Measurements from ENCODE around the gene CRNKL1.
A peak's percentile ranks its signal among the peaks of the same experiment; 100 is the strongest.
"Not testable (repeated sequence)": the region's sequence is repeated elsewhere in the genome, so short reads cannot be mapped to it uniquely, and the experiment has no call there.

Gene CRNKL1

DNA sequence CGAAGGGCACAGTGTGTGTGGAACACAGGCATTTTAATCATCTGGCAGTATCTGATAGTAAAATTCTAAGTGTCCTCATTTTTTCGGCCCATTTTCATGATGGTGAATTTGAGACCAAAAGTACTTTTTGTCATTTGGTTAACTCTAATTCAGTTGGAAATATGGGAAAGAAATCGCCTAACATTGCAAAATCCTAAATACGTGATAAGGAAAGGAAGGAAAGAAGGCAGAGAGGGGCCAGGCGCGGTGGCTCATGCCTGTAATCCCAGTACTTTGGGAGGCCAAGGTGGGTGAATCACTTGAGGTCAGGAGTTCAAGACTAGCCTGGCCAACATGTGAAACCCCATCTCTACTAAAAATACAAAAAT lies 48.3 kb downstream of the CRNKL1 start:
- not testable (repeated sequence) for DNase-seq

DNA sequence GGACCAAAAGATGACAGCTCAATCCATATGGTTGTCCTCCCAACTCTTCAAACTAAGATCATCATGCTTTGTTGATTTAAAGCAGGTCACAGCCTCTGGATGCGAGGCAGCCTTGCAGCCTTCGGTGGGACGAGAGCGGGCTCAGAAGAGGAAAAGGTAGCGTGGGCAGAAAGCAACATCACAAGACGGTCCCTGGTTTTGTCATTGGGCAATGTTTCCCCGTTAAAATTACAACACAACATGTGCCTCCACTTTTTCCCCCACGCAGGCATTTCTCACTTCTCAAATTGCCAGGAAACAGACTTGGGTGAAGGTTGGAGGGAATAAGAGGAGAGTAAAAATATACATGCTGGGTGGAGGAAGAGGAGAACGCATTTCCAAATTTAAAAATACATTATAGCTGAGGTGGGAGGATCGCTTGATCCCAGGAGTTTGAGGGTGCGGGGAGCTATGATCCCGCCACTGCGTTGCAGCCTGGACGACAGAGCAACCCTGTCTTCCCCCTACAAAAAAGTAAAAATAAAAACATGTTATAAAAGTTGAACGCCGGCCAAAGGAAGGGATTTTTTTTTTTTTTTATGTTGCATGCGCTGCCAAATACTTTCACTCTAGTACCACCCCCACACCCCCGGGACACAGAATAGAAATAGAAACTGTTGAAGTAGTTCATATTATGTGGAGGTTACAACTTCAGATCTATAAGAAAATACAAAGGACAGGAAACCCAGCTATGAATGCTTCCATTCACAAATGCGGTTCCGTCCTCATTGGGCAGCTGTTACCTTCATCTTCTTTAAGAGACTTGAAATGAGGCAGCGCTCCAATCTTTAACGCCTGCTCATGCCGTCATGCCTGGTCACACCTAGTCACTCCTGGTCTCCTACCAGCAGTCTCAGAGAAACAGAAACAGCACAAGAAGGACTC lies 49.0 kb downstream of the CRNKL1 start:
- DNase-seq: no peak

DNA sequence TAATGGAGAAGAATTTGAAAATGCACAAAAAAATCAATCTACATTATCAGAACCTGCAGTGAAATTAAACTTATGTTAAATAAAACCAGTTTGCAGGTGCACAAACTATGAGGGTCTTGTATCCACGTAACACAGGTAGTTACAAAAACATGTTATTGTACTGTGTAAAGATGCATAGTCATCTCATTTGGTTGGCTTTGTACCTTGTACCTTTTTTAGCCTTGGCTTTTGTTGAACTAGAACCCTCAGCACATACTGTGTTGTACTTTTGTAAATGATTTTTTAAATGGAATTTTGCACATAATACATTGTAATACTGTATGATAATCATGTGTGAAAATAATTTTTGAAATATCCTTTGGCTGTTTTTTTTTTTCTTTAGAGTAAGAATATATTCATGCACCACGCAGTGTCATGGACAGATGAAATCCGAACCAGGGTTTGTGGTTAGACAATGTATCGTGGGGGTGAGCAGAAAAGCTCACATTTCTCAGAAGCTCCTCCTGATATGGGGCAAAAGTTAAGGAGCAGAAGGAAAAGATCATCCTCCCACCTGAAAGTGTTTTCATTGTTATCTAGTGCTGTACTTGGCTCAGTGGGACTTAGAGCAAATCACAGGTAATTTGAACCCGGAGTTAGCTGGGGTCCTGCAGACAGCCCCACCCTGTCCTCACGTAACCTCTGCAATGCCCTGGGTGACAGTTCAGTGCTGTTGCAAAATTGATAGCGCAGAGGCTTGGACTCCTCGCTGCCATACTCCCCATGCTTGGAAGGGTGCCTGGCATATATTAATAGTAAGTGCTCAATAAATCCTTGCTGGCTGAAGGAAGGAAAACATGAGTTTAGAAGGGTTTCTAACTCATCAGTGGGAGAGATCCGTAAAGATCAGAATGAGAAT lies 49.9 kb downstream of the CRNKL1 start:
- DNase-seq: no peak

DNA sequence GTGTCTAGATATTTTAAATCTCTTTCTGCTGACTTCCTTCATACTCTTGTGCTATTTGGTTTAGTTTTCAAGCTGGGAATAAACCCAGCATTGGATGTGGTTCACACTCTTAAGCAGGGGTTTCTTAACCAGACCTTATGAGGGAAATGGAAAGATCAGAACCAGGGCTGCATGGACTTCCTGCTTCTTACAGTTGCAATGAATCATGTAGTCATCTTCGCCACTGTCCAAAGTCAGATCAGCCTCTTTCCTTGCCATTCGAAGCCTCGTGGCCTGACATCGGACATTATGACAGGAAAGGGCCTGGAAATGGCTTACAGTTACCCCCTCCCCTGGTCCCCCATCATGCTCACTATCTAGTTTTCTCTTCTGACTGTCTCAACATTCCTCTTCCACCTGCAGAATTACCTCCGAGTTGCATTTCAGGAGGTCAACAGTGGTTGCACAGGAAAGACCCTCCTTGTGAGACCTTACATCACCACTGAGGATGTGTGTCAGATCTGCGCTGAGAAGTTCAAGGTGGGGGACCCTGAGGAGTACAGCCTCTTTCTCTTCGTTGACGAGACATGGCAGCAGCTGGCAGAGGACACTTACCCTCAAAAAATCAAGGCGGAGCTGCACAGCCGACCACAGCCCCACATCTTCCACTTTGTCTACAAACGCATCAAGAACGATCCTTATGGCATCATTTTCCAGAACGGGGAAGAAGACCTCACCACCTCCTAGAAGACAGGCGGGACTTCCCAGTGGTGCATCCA lies 51.9 kb downstream of the CRNKL1 start:
- DNase-seq: no peak

DNA sequence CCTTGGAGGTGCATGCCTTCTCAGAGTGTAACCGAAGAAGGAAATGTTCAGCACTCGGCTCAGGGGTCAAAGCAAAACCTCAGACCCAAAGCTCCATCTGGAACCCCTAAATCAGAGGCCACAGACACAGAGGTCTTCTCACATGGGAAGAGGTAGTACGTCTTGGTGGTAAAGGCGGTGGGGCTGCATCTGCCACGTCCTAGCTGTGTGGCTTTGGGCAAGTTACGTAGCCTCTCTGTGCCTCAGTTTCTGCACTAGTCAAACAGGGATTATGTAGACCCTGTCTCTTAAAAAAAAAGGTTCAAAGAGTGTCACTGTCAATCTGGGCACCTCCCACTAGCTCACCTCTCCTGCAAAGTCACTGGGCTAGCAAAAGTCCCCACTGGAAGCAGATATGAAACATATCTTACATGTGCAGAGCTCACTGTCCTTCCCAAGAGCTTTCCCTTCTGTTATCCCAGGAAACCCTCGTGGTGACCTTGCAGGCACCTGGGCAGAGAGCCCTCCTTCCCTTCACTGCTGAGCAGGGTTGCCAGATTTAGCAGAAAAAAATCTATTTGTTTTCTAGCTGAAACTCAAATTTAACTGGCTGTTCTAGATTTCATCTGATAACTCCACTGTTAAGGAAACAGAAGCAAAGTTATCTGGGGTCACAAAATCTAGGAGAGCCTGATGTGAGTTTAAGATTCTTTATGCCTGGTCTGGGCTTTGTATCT lies 53.1 kb downstream of the CRNKL1 start:
- DNase-seq: no peak

DNA sequence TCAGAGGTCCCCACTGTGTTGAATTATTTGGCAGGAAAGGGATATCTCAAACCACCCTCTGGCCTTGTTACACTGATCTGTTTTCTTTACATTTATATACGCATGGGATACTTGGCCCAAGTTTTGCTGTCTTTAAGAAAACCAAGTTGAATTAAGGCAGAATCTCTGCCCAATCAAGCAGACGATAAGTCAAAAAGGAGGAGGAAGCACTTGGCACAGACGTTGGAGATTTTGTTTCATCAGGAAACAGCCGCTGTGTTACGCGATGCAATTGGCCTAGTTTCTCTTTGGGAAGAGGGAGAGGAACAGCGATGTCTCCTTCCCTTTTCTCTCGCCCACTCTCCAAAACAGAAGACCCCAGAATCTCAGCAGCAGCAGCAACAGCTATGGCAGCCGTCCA lies 55.3 kb downstream of the CRNKL1 start:
- no peak for DNase-seq

DNA sequence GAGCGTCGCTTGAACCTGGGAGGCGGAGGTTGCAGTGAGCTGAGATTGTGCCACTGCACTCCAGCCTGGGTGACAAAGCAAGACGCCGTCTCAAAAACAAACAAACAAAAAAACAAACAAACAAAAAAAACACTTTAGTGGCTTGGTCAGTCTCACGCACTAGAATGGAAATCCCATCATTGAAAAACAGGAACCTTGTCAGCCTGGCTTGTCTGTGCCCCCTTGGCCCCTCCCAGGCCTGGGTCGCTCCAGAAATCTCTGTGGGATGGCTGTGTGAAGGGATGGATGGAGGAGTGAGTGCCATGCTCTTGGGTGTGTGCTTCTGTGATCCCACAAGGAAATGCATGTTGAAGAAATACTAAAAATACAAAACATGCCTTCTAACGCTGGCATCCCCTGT lies 56.0 kb downstream of the CRNKL1 start:
- no peak for DNase-seq

DNA sequence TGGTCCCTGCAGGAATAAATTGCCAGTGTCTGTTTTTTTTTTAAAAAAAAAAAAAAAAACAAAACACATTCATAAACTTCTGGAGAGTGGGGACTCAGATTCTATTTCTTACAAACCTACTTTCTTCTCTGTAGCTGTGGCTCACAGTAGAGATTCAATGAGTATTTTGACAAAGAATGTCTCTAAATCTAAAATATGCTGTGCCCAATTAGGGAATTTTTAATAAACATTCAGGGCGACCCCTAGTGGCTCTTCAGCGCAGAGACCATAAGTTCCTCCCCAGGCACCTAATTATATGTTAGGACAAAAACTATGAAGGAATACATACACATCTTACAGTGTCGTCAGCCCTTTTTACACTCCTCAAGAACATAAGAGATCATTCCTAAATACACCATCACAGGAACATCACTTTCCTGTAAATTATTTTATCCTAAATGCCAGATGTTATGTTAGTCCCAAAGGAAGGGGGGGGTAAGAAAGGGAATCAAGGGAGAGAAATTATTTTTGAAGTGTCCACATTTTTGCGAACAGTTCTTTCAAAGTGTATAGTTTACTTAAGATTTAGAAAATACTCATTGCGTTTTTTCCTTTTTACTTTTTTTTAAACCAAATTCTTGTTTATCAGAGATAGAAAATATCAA lies 56.9 kb downstream of the CRNKL1 start:
- peak in 1 of 2 experiments; percentile 65 for DNase-seq

DNA sequence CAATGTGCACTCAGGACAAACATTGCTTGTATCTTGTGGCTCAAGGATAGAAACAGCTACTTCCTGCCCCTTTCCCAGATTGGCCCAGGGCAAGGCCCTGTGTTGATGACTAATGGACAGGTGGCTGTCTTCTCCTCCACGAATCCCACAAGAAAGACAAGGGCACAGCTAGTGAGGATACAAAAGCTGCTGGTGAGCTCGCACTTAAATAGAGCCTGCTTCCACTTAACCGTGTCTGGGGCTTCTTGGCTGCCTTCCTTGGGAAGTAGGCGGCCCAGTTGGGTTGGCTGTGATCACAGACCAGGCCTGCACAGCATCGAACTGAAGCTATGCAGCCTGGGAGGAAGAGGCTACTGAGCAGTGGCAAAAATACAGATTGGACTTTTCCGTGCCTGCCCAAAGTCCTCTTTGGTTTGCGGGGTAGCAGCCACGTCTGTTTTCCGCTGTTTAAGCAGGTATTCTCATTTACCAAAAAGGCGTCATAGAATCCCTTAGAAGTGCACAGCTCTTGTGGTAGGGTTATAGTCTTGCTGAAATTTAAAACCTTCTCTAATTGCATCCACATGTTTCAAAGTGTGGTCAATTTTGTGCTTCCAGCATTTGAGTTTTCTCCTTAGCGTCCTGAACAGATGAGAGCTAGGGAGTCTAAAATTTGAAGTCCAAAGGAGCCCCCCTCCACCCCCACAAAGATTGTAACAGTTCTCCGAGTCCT lies 58.2 kb downstream of the CRNKL1 start:
- DNase-seq: no peak

DNA sequence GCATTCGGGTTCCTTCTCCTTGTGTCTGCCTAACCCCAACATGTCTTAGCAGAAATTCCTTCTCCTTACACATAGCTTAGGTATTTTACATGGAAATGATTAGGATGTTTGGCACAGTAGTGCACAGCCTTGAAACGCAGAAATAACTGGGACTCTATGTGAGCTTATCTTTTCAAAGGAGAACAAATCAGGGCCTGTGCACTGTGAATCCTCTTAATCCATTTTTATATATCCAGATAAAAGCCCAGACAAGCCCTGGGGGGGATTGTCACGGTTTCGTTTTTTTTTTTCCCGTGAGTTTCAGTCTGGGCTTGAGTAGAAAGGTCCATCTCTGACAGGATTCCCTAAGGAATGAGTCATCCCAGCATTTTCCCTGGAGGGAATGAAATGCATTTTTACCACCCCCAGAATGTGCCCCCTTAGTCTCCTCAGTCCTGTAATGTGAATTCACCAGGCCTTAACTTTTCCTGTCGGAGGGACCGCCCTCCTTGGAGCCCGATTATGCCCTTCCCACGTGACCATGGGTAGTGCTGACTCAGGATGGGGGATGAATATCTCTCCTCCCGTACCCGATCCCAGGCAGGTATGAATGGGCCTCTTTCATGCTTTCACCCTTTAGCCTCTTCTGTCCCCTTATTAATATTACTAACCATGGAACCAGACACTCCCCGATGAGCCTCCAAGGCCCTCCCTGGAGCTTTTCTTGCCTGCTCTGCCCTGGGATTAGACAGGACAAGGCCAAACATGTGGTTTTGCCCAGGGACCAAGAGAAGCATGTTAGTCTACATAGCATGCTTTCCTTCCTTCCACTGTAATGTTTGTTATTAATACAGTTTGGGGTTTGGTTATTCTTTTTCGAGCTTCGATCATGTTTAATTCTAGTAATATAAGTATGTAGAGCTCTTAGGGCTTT lies 59.0 kb downstream of the CRNKL1 start:
- no peak for DNase-seq

DNA sequence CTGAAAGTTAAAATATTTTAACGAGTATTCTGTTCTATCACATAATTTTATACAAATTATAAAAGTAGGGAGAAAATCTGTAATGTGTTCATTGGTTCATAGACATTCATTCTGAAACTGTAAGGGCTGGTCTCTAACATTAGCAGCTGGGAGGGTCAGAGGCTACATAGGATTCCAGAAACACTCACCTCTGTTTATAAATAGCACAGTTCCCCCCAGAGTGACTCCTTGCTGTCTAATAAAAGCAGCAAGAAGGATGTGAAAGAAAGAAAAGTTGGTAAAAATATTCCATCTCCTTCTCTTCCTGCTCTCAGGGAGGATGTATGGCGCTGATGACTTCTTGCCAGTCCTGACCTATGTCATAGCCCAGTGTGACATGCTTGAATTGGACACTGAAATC lies 60.4 kb downstream of the CRNKL1 start:
- no peak for DNase-seq

DNA sequence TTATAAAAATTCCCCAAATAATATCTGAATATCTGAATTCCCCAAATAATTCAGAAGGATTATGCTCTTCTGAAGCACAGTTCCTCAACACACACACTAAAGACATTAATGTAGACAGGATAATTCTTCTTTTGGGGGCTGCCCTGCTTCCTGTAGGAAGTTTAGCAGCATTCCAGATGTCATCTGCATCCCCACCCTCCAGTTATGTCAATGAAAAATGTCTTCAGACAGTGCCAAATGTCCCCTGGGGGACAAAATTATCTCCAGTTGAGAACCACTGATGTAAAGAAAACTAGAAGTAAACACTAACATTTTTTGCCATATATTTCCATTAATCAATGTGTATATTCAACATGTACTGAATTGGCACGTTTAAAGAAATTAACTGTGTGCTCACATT lies 61.0 kb downstream of the CRNKL1 start:
- no peak for DNase-seq

DNA sequence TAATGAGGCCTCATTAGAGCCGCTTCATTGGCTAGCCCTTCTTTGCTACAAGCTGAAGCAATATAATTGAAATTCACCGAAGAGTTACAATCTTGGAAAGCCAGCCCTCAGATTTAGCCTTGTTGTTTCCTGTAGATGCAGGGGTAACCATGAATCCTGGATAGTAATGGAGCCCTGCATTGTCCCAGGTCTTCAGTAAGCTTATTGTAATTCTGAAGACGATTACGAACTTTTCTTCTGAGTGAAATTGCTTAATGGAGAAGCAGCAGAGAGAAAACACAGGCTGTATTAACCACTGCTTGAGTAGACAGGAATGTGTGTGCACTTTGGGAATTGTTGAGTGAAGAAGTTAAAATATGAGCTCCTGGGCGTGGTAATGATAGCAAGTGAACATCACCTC lies 61.4 kb downstream of the CRNKL1 start:
- no peak for DNase-seq

DNA sequence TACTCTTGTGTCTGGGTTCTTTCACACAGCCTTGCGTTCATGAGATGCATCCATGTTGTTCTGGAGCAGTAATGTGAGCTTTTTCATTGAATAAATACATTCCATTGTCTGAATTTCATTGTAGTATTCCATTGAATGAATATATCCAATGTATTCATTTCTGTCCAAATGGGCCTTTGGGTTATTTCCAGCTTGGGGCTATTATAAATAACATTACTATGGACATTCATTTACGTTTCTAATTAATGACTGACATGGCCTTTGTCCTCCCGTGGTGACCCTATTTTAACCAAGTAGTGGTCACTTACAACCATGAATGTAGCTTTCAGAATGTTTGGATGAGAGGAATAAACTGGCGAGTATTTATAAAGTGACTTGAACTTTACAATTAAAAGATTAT lies 65.2 kb downstream of the CRNKL1 start:
- DNase-seq: no peak

DNA sequence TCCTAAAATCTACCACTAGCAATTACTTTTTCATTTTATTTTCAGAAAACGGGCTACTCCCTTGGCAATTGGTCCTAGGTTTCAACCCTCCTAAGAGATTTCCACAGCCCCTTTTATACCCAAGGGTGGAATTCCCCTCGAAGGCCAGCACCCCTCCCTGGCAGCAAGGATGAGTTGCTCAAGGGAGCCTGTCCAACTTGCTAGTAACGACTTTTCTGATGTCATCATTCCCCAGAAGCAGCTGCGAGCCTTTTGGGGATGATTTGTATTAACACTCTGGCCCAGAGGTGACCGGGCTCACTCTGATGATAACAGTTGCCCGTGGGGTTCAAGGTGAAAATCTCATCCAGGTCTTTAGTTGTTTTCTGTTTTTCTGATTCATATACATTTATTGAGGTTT lies 65.8 kb downstream of the CRNKL1 start:
- DNase-seq: no peak
